Measurements from ENCODE around the gene RAB32. TPM values are rescaled to one million over a fixed set of nuclear protein-coding genes. Genes with fewer than 3 reads are reported as not detected.

Gene RAB32
- total and polyA plus RNA-seq, 2 donors (not counting 1 experiment from before 2014, with no cell fraction given), result 116 to 131 TPM

DNA sequence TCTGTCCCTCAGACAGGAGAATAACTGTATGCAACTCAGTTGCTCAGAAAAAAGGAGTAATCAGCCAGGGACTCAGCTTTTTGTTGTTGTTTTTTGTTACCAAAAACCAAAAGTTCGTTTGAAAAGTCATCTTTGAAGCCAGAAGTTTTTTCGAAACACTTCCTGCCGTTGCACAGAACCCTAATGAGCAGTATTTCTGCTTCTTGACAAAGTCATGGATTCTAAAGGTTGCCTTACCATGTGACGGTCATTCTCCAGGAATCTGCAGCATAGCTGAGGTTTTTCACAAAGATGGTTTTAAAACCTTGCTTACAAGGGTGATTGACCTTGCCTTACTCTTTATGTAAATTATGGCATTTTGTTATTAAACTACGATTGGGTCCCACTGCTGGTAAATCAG is 1.9 kb downstream of the RAB32 start:
- no peak for TF ChIP-seq EZH2 (IDR thresholded peaks at IDR 0.05; ENCODE audit: low read length, missing control alignments)
- TF ChIP-seq, protein P1, sequence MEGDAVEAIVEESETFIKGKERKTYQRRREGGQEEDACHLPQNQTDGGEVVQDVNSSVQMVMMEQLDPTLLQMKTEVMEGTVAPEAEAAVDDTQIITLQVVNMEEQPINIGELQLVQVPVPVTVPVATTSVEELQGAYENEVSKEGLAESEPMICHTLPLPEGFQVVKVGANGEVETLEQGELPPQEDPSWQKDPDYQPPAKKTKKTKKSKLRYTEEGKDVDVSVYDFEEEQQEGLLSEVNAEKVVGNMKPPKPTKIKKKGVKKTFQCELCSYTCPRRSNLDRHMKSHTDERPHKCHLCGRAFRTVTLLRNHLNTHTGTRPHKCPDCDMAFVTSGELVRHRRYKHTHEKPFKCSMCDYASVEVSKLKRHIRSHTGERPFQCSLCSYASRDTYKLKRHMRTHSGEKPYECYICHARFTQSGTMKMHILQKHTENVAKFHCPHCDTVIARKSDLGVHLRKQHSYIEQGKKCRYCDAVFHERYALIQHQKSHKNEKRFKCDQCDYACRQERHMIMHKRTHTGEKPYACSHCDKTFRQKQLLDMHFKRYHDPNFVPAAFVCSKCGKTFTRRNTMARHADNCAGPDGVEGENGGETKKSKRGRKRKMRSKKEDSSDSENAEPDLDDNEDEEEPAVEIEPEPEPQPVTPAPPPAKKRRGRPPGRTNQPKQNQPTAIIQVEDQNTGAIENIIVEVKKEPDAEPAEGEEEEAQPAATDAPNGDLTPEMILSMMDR (conservative IDR thresholded peaks at IDR 0.05 in 1 of 2, IDR thresholded peaks at IDR 0.05 in 1 of 2; ENCODE audit: low read depth in 1 of 2, low read length in 2 of 2), result no peak
- no peak overlapping the region for H2AFZ ChIP-seq (ENCODE audit: low read length)
- H3K9me3 ChIP-seq (ENCODE audit: control insufficient read depth, insufficient read depth, low read depth, low read length), result no peaks in the 10 kb centered on the region
- peak overlapping the region; percentile 96 for H3K4me2 ChIP-seq (ENCODE audit: extremely low read depth, insufficient read depth, low read length)
- peaks cover 59% of the 10 kb centered on the region for H3K79me2 ChIP-seq (ENCODE audit: control insufficient read depth, insufficient read depth, low read length)
- DNase-seq (ENCODE audit: low read depth in 2 of 2), result peak; percentile 49 to 86
- H3K27me3 ChIP-seq (ENCODE audit: control insufficient read depth, insufficient read depth, low read length), result no peaks in the 10 kb centered on the region
- peaks cover 2% of the 10 kb centered on the region for H3K36me3 ChIP-seq (ENCODE audit: control insufficient read depth, insufficient read depth, low read length)
- H3K9ac ChIP-seq (ENCODE audit: insufficient read depth, low read length), result peak overlapping the region; percentile 54
- H3K4me3 ChIP-seq (replicated peaks in 1 of 4; ENCODE audit: control extremely low read depth in 1 of 4, insufficient read depth in 1 of 4, low read depth in 3 of 4, low read length in 4 of 4), result peak overlapping the region; percentile 62 to 93 (median 84)
- peaks cover 6% of the 10 kb centered on the region for H3K4me1 ChIP-seq (ENCODE audit: control insufficient read depth, extremely low read depth, insufficient read depth, low read length)
- no peaks in the 10 kb centered on the region for H4K20me1 ChIP-seq (ENCODE audit: control insufficient read depth, extremely low read depth, insufficient read depth, low read length)
- H3K27ac ChIP-seq (ENCODE audit: insufficient read depth, low read length), result peak overlapping the region; percentile 96

DNA sequence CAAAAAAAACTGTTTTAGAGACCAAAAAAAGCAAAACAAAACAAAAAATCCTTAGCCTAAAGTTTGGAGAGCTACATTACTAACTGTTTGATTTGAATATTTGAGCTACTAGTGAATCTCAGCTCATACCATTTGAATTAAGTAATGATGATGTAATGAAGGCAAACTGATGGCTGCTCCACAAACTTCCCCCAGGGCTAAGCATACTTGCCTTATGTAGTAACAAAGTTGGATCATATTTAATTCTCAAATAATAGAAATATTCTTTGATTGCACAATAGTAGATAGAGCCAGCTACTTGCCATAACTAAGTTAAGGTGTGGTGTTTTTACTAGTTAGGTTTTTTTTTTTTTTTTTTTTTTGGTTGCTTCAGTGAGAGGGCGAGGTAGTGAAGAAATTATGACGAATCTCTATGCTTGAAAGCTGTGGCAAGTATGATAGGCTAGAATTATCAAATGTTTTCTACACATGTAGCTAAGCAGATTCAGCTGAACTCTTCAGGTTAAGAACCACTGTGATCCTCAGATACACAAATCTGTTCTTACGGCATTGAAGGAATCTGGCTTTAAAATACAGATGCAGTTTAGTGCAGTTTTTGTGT is 2.9 kb downstream of the RAB32 start:
- Histone ChIP-seq H3K4me1 (ENCODE audit: control insufficient read depth, extremely low read depth, insufficient read depth, low read length) (peaks cover 6% of the 10 kb centered on the region), H3K9ac (ENCODE audit: insufficient read depth, low read length) (no peak overlapping the region), H3K4me3 (replicated peaks in 1 of 4; ENCODE audit: control extremely low read depth in 1 of 4, insufficient read depth in 1 of 4, low read depth in 3 of 4, low read length in 4 of 4) (peak overlapping the region; percentile 18 to 88 (median 70)), H4K20me1 (ENCODE audit: control insufficient read depth, extremely low read depth, insufficient read depth, low read length) (no peaks in the 10 kb centered on the region), H3K4me2 (ENCODE audit: extremely low read depth, insufficient read depth, low read length) (peak overlapping the region; percentile 96), H3K36me3 (ENCODE audit: control insufficient read depth, insufficient read depth, low read length) (peaks cover 2% of the 10 kb centered on the region), H3K27ac (ENCODE audit: insufficient read depth, low read length) (peak overlapping the region; percentile 96), H3K9me3 (ENCODE audit: control insufficient read depth, insufficient read depth, low read depth, low read length) (no peaks in the 10 kb centered on the region), H2AFZ (ENCODE audit: low read length) (no peak overlapping the region), H3K27me3 (ENCODE audit: control insufficient read depth, insufficient read depth, low read length) (no peaks in the 10 kb centered on the region), H3K79me2 (ENCODE audit: control insufficient read depth, insufficient read depth, low read length) (peaks cover 67% of the 10 kb centered on the region)
- no peak for TF ChIP-seq EZH2 (IDR thresholded peaks at IDR 0.05; ENCODE audit: low read length, missing control alignments)
- TF ChIP-seq, protein P1 (conservative IDR thresholded peaks at IDR 0.05 in 1 of 2, IDR thresholded peaks at IDR 0.05 in 1 of 2; ENCODE audit: low read depth in 1 of 2, low read length in 2 of 2), result no peak
- peak; percentile 92 to 93 for DNase-seq (ENCODE audit: low read depth in 2 of 2)

DNA sequence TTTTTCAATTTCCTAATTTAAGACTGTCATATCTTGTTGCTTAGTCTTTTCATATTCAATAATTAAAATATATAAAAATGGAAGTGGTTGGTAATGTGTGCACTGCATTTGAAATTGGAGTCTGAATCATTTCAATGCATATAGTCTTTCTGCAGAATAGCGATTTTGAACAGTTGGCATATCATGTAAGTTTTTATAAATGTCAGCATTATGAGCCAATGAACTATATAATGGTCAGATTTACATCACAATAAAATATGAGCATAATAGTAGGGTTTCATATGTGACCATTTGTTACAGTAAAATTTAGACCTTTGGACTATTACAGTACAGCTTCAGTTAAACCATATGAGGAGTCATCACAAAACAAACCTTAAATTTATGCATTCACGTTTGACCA is 4.3 kb downstream of the RAB32 start:
- H3K4me3 ChIP-seq (replicated peaks in 1 of 4; ENCODE audit: control extremely low read depth in 1 of 4, insufficient read depth in 1 of 4, low read depth in 3 of 4, low read length in 4 of 4), result no peak overlapping the region
- no peaks in the 10 kb centered on the region for H4K20me1 ChIP-seq (ENCODE audit: control insufficient read depth, extremely low read depth, insufficient read depth, low read length)
- H3K27ac ChIP-seq (ENCODE audit: insufficient read depth, low read length), result no peak overlapping the region
- no peaks in the 10 kb centered on the region for H3K9me3 ChIP-seq (ENCODE audit: control insufficient read depth, insufficient read depth, low read depth, low read length)
- H3K27me3 ChIP-seq (ENCODE audit: control insufficient read depth, insufficient read depth, low read length), result no peaks in the 10 kb centered on the region
- no peak overlapping the region for H2AFZ ChIP-seq (ENCODE audit: low read length)
- H3K9ac ChIP-seq (ENCODE audit: insufficient read depth, low read length), result no peak overlapping the region
- H3K4me2 ChIP-seq (ENCODE audit: extremely low read depth, insufficient read depth, low read length), result no peak overlapping the region
- H3K36me3 ChIP-seq (ENCODE audit: control insufficient read depth, insufficient read depth, low read length), result peaks cover 2% of the 10 kb centered on the region
- TF ChIP-seq EZH2 (IDR thresholded peaks at IDR 0.05; ENCODE audit: low read length, missing control alignments), result no peak
- TF ChIP-seq, protein P1 (conservative IDR thresholded peaks at IDR 0.05 in 1 of 2, IDR thresholded peaks at IDR 0.05 in 1 of 2; ENCODE audit: low read depth in 1 of 2, low read length in 2 of 2), result no peak
- H3K79me2 ChIP-seq (ENCODE audit: control insufficient read depth, insufficient read depth, low read length), result peaks cover 81% of the 10 kb centered on the region
- DNase-seq (ENCODE audit: low read depth in 2 of 2), result no peak
- H3K4me1 ChIP-seq (ENCODE audit: control insufficient read depth, extremely low read depth, insufficient read depth, low read length), result peaks cover 6% of the 10 kb centered on the region

Measured in fibroblast of lung (primary cell).